K562 (cell line): ENCODE results near the gene TTC24. TPM values are rescaled to one million over a fixed set of nuclear protein-coding genes. Genes with fewer than 3 reads are reported as not detected.

ENCODE experiments used
- ERF ChIP-seq: fragments of 450-650 bp; formaldehyde crosslinking; IDR thresholded peaks from 2 replicates; pipeline ENCODE4 v1.4.0; 2020; ENCODE audit warnings: mild to moderate bottlenecking, mixed read lengths
- ETV5 ChIP-seq: sonication (generic); formaldehyde crosslinking; IDR thresholded peaks from 2 replicates; pipeline ENCODE4 v1.4.0; 2020; ENCODE audit warnings: low read depth, mild to moderate bottlenecking, missing genetic modification reagents
- HDAC2 ChIP-seq: fragments of 450-650 bp; IDR thresholded peaks from 2 replicates; pipeline ENCODE4 v1.6.1; 2016; ENCODE audit warnings: mild to moderate bottlenecking
- KAT7 ChIP-seq: sonication (generic); formaldehyde crosslinking; IDR thresholded peaks from 2 replicates; pipeline ENCODE4 v1.8.0; 2022; ENCODE audit warnings: missing genetic modification reagents, mild to moderate bottlenecking, borderline replicate concordance
- MEF2A ChIP-seq: IDR thresholded peaks from 2 replicates; pipeline ENCODE4 v1.6.1; 2011; ENCODE audit warnings: low read depth, mild to moderate bottlenecking, low read length, moderate library complexity; ENCODE audit not compliant: control insufficient read depth
- PHB ChIP-seq: fragments of 250-450 bp; sonication (Bioruptor Pico); IDR thresholded peaks from 2 replicates; pipeline ENCODE4 v1.5.0; 2021
- PHB2 ChIP-seq: fragments of 450-650 bp; IDR thresholded peaks from 2 replicates; pipeline ENCODE4 v1.6.1; 2017; ENCODE audit warnings: low read depth
- PHTF2 ChIP-seq: fragments of 250-450 bp; sonication (Bioruptor Pico); IDR thresholded peaks from 2 replicates; pipeline ENCODE4 v1.5.0; 2021; ENCODE audit warnings: mild to moderate bottlenecking
- POLR2AphosphoS2 ChIP-seq: IDR thresholded peaks from 2 replicates; pipeline ENCODE4 v1.6.1; 2012; ENCODE audit warnings: low read length, improper control_type of control experiment
- POLR2B ChIP-seq: fragments of 450-650 bp; IDR thresholded peaks from 2 replicates; pipeline ENCODE4 v1.6.1; 2018; ENCODE audit warnings: low read depth; ENCODE audit not compliant: partially characterized antibody
- POLR2G ChIP-seq: fragments of 200-400 bp; formaldehyde crosslinking; IDR thresholded peaks from 2 replicates; pipeline ENCODE4 v1.6.1; 2017; ENCODE audit warnings: low read depth, mild to moderate bottlenecking, antibody characterized with exemption, low read length, moderate library complexity
- PTRF ChIP-seq: fragments of 450-650 bp; IDR thresholded peaks from 2 replicates; pipeline ENCODE4 v1.6.1; 2016; ENCODE audit warnings: mild to moderate bottlenecking, missing genetic modification characterization, missing compliant biosample characterization
- RB1 ChIP-seq: fragments of 450-650 bp; IDR thresholded peaks from 2 replicates; pipeline ENCODE4 v1.6.1; 2017; ENCODE audit warnings: low read depth, mild to moderate bottlenecking
- SMARCB1 ChIP-seq: IDR thresholded peaks from 2 replicates; pipeline ENCODE4 v1.6.1; 2011; ENCODE audit warnings: improper control_type of control experiment, low read depth; ENCODE audit not compliant: insufficient read length
- TAF1 ChIP-seq: IDR thresholded peaks from 2 replicates; pipeline ENCODE4 v1.6.1; 2011; ENCODE audit warnings: mild to moderate bottlenecking, low read length, moderate library complexity; ENCODE audit not compliant: insufficient read depth, control insufficient read depth, severe bottlenecking; ENCODE audit errors: extremely low read depth
- TEAD1 ChIP-seq, 2 experiments: fragments of 450-650 bp in 1 of 2; sonication (generic) in 1 of 2; formaldehyde crosslinking; IDR thresholded peaks; 2 replicates each; pipeline versions ENCODE4 v1.4.0 to v1.8.0; 2020 to 2022; ENCODE audit warnings: mild to moderate bottlenecking in 2 of 2, missing genetic modification reagents in 1 of 2
- THRAP3 ChIP-seq: fragments of 450-650 bp; IDR thresholded peaks from 2 replicates; pipeline ENCODE4 v1.6.1; 2016; ENCODE audit warnings: mild to moderate bottlenecking, inconsistent platforms, borderline replicate concordance
- XRCC5 ChIP-seq: fragments of 200-400 bp; formaldehyde crosslinking; IDR thresholded peaks from 2 replicates; pipeline ENCODE4 v1.6.1; 2017; ENCODE audit warnings: low read depth, mild to moderate bottlenecking, low read length
- ZBTB7A ChIP-seq: IDR thresholded peaks from 2 replicates; pipeline ENCODE4 v1.6.1; 2011; ENCODE audit warnings: low read depth, mild to moderate bottlenecking, low read length, moderate library complexity, borderline replicate concordance; ENCODE audit not compliant: control insufficient read depth
- ZNF3 ChIP-seq: fragments of 250-450 bp; sonication (Bioruptor Pico); IDR thresholded peaks from 2 replicates; pipeline ENCODE4 v1.5.0; 2021; ENCODE audit warnings: mild to moderate bottlenecking, moderate library complexity
- ZNF324 ChIP-seq: fragments of 250-450 bp; sonication (Bioruptor Pico); IDR thresholded peaks from 2 replicates; pipeline ENCODE4 v1.4.0; 2020; ENCODE audit warnings: mild to moderate bottlenecking
- ZNF696 ChIP-seq: fragments of 250-450 bp; sonication (Bioruptor Pico); conservative IDR thresholded peaks from 2 replicates; pipeline ENCODE4 v1.4.0; 2020; ENCODE audit warnings: mild to moderate bottlenecking, moderate library complexity
- ZNF785 ChIP-seq: fragments of 250-450 bp; sonication (Bioruptor Pico); IDR thresholded peaks from 2 replicates; pipeline ENCODE4 v1.4.0; 2020; ENCODE audit warnings: mild to moderate bottlenecking
- polyA plus RNA-seq, 8 experiments: library from polyadenylated mRNA; depleted of rRNA in 4 of 8; stranded (reverse) in 5 of 8; unstranded in 3 of 8; fragments of >200 nt; fragmentation: Nextera tagmentation in 2 of 8; fragmentation: Illumina TruSeq in 1 of 8; extraction: Ambion mirVana in 2 of 8; extraction: Trizol in 1 of 8; gene quantifications; 2 replicates each; pipeline versions ENCODE4 v1.2.1 to v1.2.3, GENCODE V29; 2011 to 2014; ENCODE audit warnings: inconsistent platforms in 1 of 8, missing spikeins in 1 of 8
- total RNA-seq, 7 experiments: library from RNA; depleted of rRNA in 6 of 7; stranded (reverse); fragments of >200 nt in 6 of 7; fragmentation: Illumina TruSeq in 2 of 7; extraction: Trizol in 2 of 7; gene quantifications; 2 replicates each; pipeline versions ENCODE4 v1.2.1 to v1.2.3, GENCODE V29; 2011 to 2021; ENCODE audit warnings: low replicate concordance in 1 of 7
- TF ChIP-seq, protein P1 (sequence below): sonication (generic); formaldehyde crosslinking; IDR thresholded peaks from 2 replicates; pipeline ENCODE4 v1.8.0; 2023; ENCODE audit warnings: mild to moderate bottlenecking, missing genetic modification reagents
- TF ChIP-seq, protein P2 (sequence below): fragments of 450-650 bp; IDR thresholded peaks from 2 replicates; pipeline ENCODE4 v1.6.1; 2016; ENCODE audit warnings: antibody characterized with exemption
- TF ChIP-seq, protein P3 (sequence below): sonication (generic); IDR thresholded peaks from 2 replicates; pipeline ENCODE4 v1.6.1; 2016

TTC24 gene
- total and polyA plus RNA-seq, 9 of the 15 experiments (the other 6 are each of a cell fraction or from before 2014, with no cell fraction given): not detected

DNA sequence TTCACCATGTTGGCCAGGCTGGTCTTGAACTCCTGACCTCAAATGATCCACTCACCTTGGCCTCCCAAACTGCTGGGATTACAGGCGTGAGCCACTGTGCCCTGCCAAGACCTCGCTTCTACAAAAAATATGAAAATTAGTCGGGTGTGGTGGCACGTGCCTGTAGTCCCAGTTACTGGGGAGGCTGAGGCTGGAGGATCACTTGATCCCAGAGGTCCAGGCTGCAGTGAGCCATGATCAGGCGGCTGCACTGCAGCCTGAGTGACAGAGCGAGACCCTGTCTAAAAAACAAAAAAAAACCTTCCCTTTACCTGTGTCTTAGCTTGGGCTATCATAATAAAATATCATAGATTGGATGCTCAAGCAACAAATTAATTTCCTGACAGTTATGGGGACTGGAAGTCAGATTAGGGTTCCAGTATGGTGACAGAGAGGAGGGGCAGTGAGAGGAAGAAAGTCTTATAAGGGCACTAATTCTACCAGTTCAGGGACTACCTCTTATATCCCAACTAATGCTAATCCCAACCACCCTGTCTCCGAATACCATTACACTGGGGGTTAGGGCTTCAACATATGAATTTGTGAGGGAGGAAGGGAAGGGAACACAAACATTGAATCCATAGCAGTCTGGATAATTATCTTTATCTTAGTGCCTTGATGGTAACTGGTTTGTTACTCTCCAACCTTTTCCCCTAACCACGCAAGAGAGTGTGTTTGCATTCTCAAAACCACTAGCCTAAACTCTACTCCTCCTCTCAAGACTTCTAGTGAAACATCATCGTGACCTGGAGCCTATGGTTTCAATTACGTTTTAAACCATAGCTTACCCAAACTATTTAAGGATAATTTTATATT is 11.0 kb downstream of the TTC24 start (continued):
- TF ChIP-seq TAF1: no peak
- TF ChIP-seq PHB2: no peak
- no peak for TF ChIP-seq ZBTB7A
- TF ChIP-seq ERF (CRISPR knock-in tag): no peak
- TF ChIP-seq POLR2B: peak; percentile 36
- no peak for TF ChIP-seq THRAP3
- TF ChIP-seq ETV5 (CRISPR knock-in tag): no peak
- TF ChIP-seq, protein P1, sequence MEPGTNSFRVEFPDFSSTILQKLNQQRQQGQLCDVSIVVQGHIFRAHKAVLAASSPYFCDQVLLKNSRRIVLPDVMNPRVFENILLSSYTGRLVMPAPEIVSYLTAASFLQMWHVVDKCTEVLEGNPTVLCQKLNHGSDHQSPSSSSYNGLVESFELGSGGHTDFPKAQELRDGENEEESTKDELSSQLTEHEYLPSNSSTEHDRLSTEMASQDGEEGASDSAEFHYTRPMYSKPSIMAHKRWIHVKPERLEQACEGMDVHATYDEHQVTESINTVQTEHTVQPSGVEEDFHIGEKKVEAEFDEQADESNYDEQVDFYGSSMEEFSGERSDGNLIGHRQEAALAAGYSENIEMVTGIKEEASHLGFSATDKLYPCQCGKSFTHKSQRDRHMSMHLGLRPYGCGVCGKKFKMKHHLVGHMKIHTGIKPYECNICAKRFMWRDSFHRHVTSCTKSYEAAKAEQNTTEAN (CRISPR knock-in tag): no peak
- TF ChIP-seq, protein P2, sequence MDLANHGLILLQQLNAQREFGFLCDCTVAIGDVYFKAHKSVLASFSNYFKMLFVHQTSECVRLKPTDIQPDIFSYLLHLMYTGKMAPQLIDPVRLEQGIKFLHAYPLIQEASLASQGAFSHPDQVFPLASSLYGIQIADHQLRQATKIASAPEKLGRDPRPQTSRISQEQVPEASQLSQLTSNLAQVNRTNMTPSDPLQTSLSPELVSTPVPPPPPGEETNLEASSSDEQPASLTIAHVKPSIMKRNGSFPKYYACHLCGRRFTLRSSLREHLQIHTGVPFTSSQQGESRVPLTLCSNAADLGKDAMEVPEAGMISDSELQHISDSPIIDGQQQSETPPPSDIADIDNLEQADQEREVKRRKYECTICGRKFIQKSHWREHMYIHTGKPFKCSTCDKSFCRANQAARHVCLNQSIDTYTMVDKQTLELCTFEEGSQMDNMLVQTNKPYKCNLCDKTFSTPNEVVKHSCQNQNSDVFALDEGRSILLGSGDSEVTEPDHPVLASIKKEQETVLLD: no peak
- TF ChIP-seq ZNF696: 0 out of 2 replicates have a peak, but pooled peaks have one; percentile 20
- no peak for TF ChIP-seq PHTF2
- TF ChIP-seq PHB: no peak
- no peak for TF ChIP-seq XRCC5
- no peak for TF ChIP-seq TEAD1 (CRISPR knock-in tag; IDR thresholded peaks at IDR 0.05)
- TF ChIP-seq MEF2A: no peak
- 0 out of 2 replicates have a peak, but pooled peaks have one; percentile 32 for TF ChIP-seq KAT7 (CRISPR knock-in tag)
- TF ChIP-seq ZNF785 (CRISPR knock-in tag): no peak
- no peak for TF ChIP-seq HDAC2
- TF ChIP-seq ZNF3 (CRISPR knock-in tag): no peak
- 0 out of 2 replicates have a peak, but pooled peaks have one; percentile 14 for TF ChIP-seq POLR2G
- TF ChIP-seq, protein P3, sequence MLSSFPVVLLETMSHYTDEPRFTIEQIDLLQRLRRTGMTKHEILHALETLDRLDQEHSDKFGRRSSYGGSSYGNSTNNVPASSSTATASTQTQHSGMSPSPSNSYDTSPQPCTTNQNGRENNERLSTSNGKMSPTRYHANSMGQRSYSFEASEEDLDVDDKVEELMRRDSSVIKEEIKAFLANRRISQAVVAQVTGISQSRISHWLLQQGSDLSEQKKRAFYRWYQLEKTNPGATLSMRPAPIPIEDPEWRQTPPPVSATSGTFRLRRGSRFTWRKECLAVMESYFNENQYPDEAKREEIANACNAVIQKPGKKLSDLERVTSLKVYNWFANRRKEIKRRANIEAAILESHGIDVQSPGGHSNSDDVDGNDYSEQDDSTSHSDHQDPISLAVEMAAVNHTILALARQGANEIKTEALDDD: peak; percentile 71
- no peak for TF ChIP-seq ZNF324
- TF ChIP-seq RB1: no peak
- TF ChIP-seq POLR2AphosphoS2: no peak
- TF ChIP-seq PTRF (tag): no peak
- no peak for TF ChIP-seq SMARCB1
